HEK293T (cell line): ENCODE results near the gene PAK4.

Experiments used
- CTCF ChIA-PET: fragments of 350-600 bp; formaldehyde crosslinking; extraction: SDS; loops from one replicate; lab custom pipeline; 2021; ENCODE audit warnings: antibody characterized with exemption, inconsistent platforms; lab: Yijun Ruan, JAX
- POLR2A ChIA-PET: fragments of 350-600 bp; formaldehyde crosslinking; extraction: SDS; loops from one replicate; lab custom pipeline; 2020; ENCODE audit warnings: antibody characterized with exemption, inconsistent platforms; lab: Yijun Ruan, JAX
- DNase-seq: peaks from one replicate; pipeline ENCODE4 v3.0.0; 2012; ENCODE audit warnings: mixed read lengths; ENCODE audit errors: extremely low spot score
- ARNT ChIP-seq: fragments of 450-650 bp; IDR thresholded peaks from 2 replicates; pipeline ENCODE4 v1.6.1; 2017; ENCODE audit warnings: mild to moderate bottlenecking
- BHLHE40 ChIP-seq: fragments of 450-650 bp; IDR thresholded peaks from 2 replicates; pipeline ENCODE4 v1.6.1; 2016; ENCODE audit warnings: mild to moderate bottlenecking, moderate library complexity, borderline replicate concordance
- CTBP1 ChIP-seq: fragments of 450-650 bp; IDR thresholded peaks from 2 replicates; pipeline ENCODE4 v1.6.1; 2016; ENCODE audit warnings: borderline replicate concordance
- ELF4 ChIP-seq: fragments of 450-650 bp; IDR thresholded peaks from 2 replicates; pipeline ENCODE4 v1.6.1; 2017; ENCODE audit warnings: antibody characterized with exemption
- FOXA1 ChIP-seq: fragments of 450-650 bp; IDR thresholded peaks from 2 replicates; pipeline ENCODE4 v1.6.1; 2016; ENCODE audit warnings: mild to moderate bottlenecking
- FOXK2 ChIP-seq: fragments of 450-650 bp; IDR thresholded peaks from 2 replicates; pipeline ENCODE4 v1.6.1; 2016; ENCODE audit warnings: mild to moderate bottlenecking
- FOXM1 ChIP-seq: fragments of 450-650 bp; IDR thresholded peaks from 2 replicates; pipeline ENCODE4 v1.6.1; 2017; ENCODE audit warnings: mild to moderate bottlenecking, borderline replicate concordance
- HDGF ChIP-seq: fragments of 450-650 bp; IDR thresholded peaks from 2 replicates; pipeline ENCODE4 v1.6.1; 2017; ENCODE audit warnings: antibody characterized with exemption, borderline replicate concordance
- L3MBTL2 ChIP-seq: fragments of 450-650 bp; conservative IDR thresholded peaks from 2 replicates; pipeline ENCODE4 v1.6.1; 2016; ENCODE audit warnings: mild to moderate bottlenecking
- LEF1 ChIP-seq: fragments of 450-650 bp; IDR thresholded peaks from 2 replicates; pipeline ENCODE4 v1.6.1; 2017; ENCODE audit warnings: mild to moderate bottlenecking, borderline replicate concordance
- NFRKB ChIP-seq: fragments of 450-650 bp; IDR thresholded peaks from 2 replicates; pipeline ENCODE4 v1.6.1; 2016; ENCODE audit warnings: mild to moderate bottlenecking, moderate library complexity
- PKNOX1 ChIP-seq: fragments of 450-650 bp; IDR thresholded peaks from 2 replicates; pipeline ENCODE4 v1.6.1; 2016
- SP1 ChIP-seq: fragments of 450-650 bp; IDR thresholded peaks from 2 replicates; pipeline ENCODE4 v1.6.1; 2017
- SUZ12 ChIP-seq: fragments of 450-650 bp; IDR thresholded peaks from 2 replicates; pipeline ENCODE4 v1.6.1; 2016; ENCODE audit warnings: mild to moderate bottlenecking
- TARDBP ChIP-seq: fragments of 450-650 bp; IDR thresholded peaks from 2 replicates; pipeline ENCODE4 v1.6.1; 2016
- ZNF384 ChIP-seq: fragments of 450-650 bp; IDR thresholded peaks from 2 replicates; pipeline ENCODE4 v1.6.1; 2016

The PAK4 gene

GRCh38 chr19:39124136-39124764, 1.3 kb upstream of the PAK4 start:
- TF ChIP-seq NFRKB = no peak
- no peak for TF ChIP-seq FOXK2
- TF ChIP-seq L3MBTL2 = no peak
- no peak for TF ChIP-seq SP1
- TF ChIP-seq FOXA1 = no peak
- TF ChIP-seq TARDBP = no peak
- TF ChIP-seq ELF4 = no peak
- TF ChIP-seq LEF1 = no peak
- TF ChIP-seq FOXM1 = no peak
- CTCF ChIA-PET = no interaction called here

GRCh38 chr19:39125199-39125553, 410 bp upstream of the PAK4 start:
- no peak for DNase-seq
- TF ChIP-seq LEF1 (no peak), L3MBTL2 (peak; percentile 47; the same call in 1 of the 2 replicates), SUZ12 (no peak), CTBP1 (no peak), ARNT (no peak), PKNOX1 (no peak)
- CTCF ChIA-PET = no interaction called here
- POLR2A ChIA-PET = interaction anchor here (1.0 kb wide), 1 partner anchor 311 kb away, joined by 4 read pairs; the partner anchor contains the start of gene RPS16

More at GRCh38 chr19:39124136-39124764, 1.3 kb upstream of the PAK4 start:
- POLR2A ChIA-PET = no interaction called here
- no peak for DNase-seq

- ChIA-PET POLR2A (interaction anchor here (0.8 to 1.0 kb wide), 3 partner anchors 20 to 309 kb away, joined by 3 to 4 read pairs (median 3); partner anchors contain the start of genes MED29, PAF1 and RPS16), CTCF (no interaction called here)
- 0 out of 2 replicates have a peak, but pooled peaks have one; percentile 12 for TF ChIP-seq CTBP1
- no peak for TF ChIP-seq ELF4
- TF ChIP-seq FOXM1 = no peak
- TF ChIP-seq L3MBTL2 = no peak
- no peak for TF ChIP-seq LEF1
- no peak for TF ChIP-seq NFRKB
- no peak for TF ChIP-seq FOXA1
- TF ChIP-seq PKNOX1 = peak; percentile 82
- TF ChIP-seq ZNF384 = no peak
- no peak for TF ChIP-seq HDGF
- TF ChIP-seq SP1 = no peak
- no peak for TF ChIP-seq ARNT
- no peak for TF ChIP-seq SUZ12
- TF ChIP-seq TARDBP = no peak
- peak; percentile 63 for DNase-seq
Measured at GRCh38 chr19:39126312-39127187, 964 bp downstream of the PAK4 start.

- no peak for TF ChIP-seq FOXK2
- TF ChIP-seq LEF1 = no peak
- TF ChIP-seq CTBP1 = no peak
- TF ChIP-seq SUZ12 = no peak
- no peak for TF ChIP-seq ELF4
- TF ChIP-seq HDGF = no peak
- no peak for TF ChIP-seq PKNOX1
- TF ChIP-seq TARDBP = no peak
- no peak for TF ChIP-seq BHLHE40
- no peak for TF ChIP-seq NFRKB
- TF ChIP-seq ZNF384 = no peak
- TF ChIP-seq L3MBTL2 = no peak
- no peak for TF ChIP-seq SP1
- TF ChIP-seq FOXM1 = no peak
- no peak for TF ChIP-seq ARNT
- no peak for TF ChIP-seq FOXA1
- CTCF ChIA-PET = no interaction called here
Measured at GRCh38 chr19:39127812-39128515, 2.4 kb downstream of the PAK4 start.

GRCh38 chr19:39128516-39129079, 3.0 kb downstream of the PAK4 start:
- CTCF ChIA-PET = no interaction called here
- POLR2A ChIA-PET = no interaction called here
- TF ChIP-seq LEF1 (no peak), NFRKB (no peak), ZNF384 (no peak), ELF4 (no peak), ARNT (no peak), BHLHE40 (no peak), PKNOX1 (peak; percentile 48)
- no peak for DNase-seq

More at GRCh38 chr19:39127812-39128515, 2.4 kb downstream of the PAK4 start:
- no peak for DNase-seq
- POLR2A ChIA-PET = no interaction called here
